IMR-90 (cell line): ENCODE data around the gene C5. TPM values are rescaled to one million over a fixed set of nuclear protein-coding genes. Genes with fewer than 3 reads are reported as not detected.
A peak's percentile ranks its signal among the peaks of the same experiment; 100 is the strongest.

ENCODE experiments used
- ATAC-seq: fragments of 200-7000 bp; cut with Tn5 transposase; 2 replicates; pipeline ENCODE4 v1.9.1; 2020; ENCODE audit warnings: low read depth, mild to moderate bottlenecking, moderate library complexity
- BruUV-seq: library from RNA; stranded (reverse); fragments of 400-500 nt; replicated peaks from 2 replicates; lab custom pipeline; 2021; lab: Mats Ljungman, UMichigan
- CTCF ChIA-PET: fragments of 300-600 bp; formaldehyde crosslinking; extraction: SDS; loops from one replicate; lab custom pipeline; 2021; ENCODE audit warnings: antibody characterized with exemption; lab: Yijun Ruan, JAX
- POLR2A ChIA-PET: fragments of 300-600 bp; sonication (Branson Sonifier 250); formaldehyde crosslinking; loops from one replicate; lab custom pipeline; 2022; ENCODE audit warnings: antibody characterized with exemption; ENCODE audit not compliant: unreplicated experiment; lab: Charles Lee
- DNase-seq: peaks from one replicate; pipeline ENCODE4 v3.0.0; 2013
- H2AFZ ChIP-seq: replicated peaks from 2 replicates; pipeline ENCODE3; 2013; ENCODE audit warnings: low read length, mild to moderate bottlenecking; ENCODE audit not compliant: poor library complexity
- H2AK5ac ChIP-seq: 2 replicates; pipeline ENCODE4 v1.6.1; 2013; ENCODE audit warnings: low read depth, low read length, inconsistent platforms
- H2AK9ac ChIP-seq: replicated peaks from 2 replicates; pipeline ENCODE3; 2013; ENCODE audit warnings: mild to moderate bottlenecking, low read depth, low read length, moderate library complexity; ENCODE audit not compliant: poor library complexity
- H2BK120ac ChIP-seq: 2 replicates; pipeline ENCODE4 v1.6.1; 2013; ENCODE audit warnings: low read depth, low read length, inconsistent platforms
- H2BK15ac ChIP-seq: 3 replicates; pipeline ENCODE4 v1.6.1; 2013; ENCODE audit warnings: low read depth, low read length, inconsistent platforms
- H2BK20ac ChIP-seq: 2 replicates; pipeline ENCODE4 v1.6.1; 2013; ENCODE audit warnings: low read depth, mild to moderate bottlenecking, inconsistent platforms, low read length, moderate library complexity
- H2BK5ac ChIP-seq: 2 replicates; pipeline ENCODE4 v1.6.1; 2013; ENCODE audit warnings: mild to moderate bottlenecking, low read depth, low read length, inconsistent platforms; ENCODE audit not compliant: poor library complexity, severe bottlenecking
- H3K14ac ChIP-seq: replicated peaks from 2 replicates; pipeline ENCODE4 v1.6.1; 2013; ENCODE audit warnings: low read depth, low read length, inconsistent platforms
- H3K18ac ChIP-seq: 2 replicates; pipeline ENCODE4 v1.6.1; 2013; ENCODE audit warnings: low read depth, low read length, control low read depth
- H3K23ac ChIP-seq: 2 replicates; pipeline ENCODE4 v1.6.1; 2013; ENCODE audit warnings: low read depth, low read length, inconsistent platforms
- H3K27ac ChIP-seq: 2 replicates; pipeline ENCODE4 v1.5.1; 2013; ENCODE audit warnings: mild to moderate bottlenecking, control low read depth, low read length; ENCODE audit not compliant: insufficient read depth
- H3K27me3 ChIP-seq: 2 replicates; pipeline ENCODE4 v1.6.1; 2013; ENCODE audit warnings: low read length; ENCODE audit not compliant: control insufficient read depth, insufficient read depth
- H3K36me3 ChIP-seq: 2 replicates; pipeline ENCODE4 v1.6.1; 2013; ENCODE audit warnings: low read length, mixed read lengths; ENCODE audit not compliant: control insufficient read depth, insufficient read depth
- H3K4ac ChIP-seq: 2 replicates; pipeline ENCODE4 v1.6.1; 2013; ENCODE audit warnings: low read depth, low read length, inconsistent platforms
- H3K4me1 ChIP-seq: 2 replicates; pipeline ENCODE4 v1.6.1; 2013; ENCODE audit warnings: low read length, mixed read lengths; ENCODE audit not compliant: control insufficient read depth, insufficient read depth
- H3K4me2 ChIP-seq: 2 replicates; pipeline ENCODE4 v1.6.1; 2013; ENCODE audit warnings: low read depth, mild to moderate bottlenecking, control low read depth, low read length, moderate library complexity
- H3K4me3 ChIP-seq: 2 replicates; pipeline ENCODE4 v1.5.1; 2013; ENCODE audit warnings: low read depth, mild to moderate bottlenecking, control low read depth, low read length, moderate library complexity; ENCODE audit not compliant: insufficient read depth
- H3K56ac ChIP-seq: 2 replicates; pipeline ENCODE4 v1.6.1; 2013; ENCODE audit warnings: low read length, inconsistent platforms; ENCODE audit not compliant: insufficient read depth; ENCODE audit errors: extremely low read depth
- H3K79me1 ChIP-seq, 2 experiments: 2 replicates each; pipeline ENCODE4 v1.6.1; 2013; ENCODE audit warnings: low read length in 2 of 2, inconsistent platforms in 1 of 2, low read depth in 1 of 2
- H3K9ac ChIP-seq: 2 replicates; pipeline ENCODE4 v1.6.1; 2013; ENCODE audit warnings: low read depth, low read length, control low read depth
- H3K9me1 ChIP-seq: 2 replicates; pipeline ENCODE4 v1.6.1; 2013; ENCODE audit warnings: low read length, inconsistent platforms; ENCODE audit not compliant: insufficient read depth
- H3K9me3 ChIP-seq: 2 replicates; pipeline ENCODE4 v1.6.1; 2013; ENCODE audit warnings: low read length; ENCODE audit not compliant: control insufficient read depth, insufficient read depth
- H4K20me1 ChIP-seq: 2 replicates; pipeline ENCODE4 v1.6.1; 2013; ENCODE audit warnings: low read length, inconsistent platforms; ENCODE audit not compliant: insufficient read depth
- H4K5ac ChIP-seq: 2 replicates; pipeline ENCODE4 v1.6.1; 2013; ENCODE audit warnings: mild to moderate bottlenecking, low read depth, low read length, control low read depth
- H4K8ac ChIP-seq, 2 experiments: 2 replicates each; pipeline ENCODE4 v1.6.1; 2013; ENCODE audit warnings: low read depth in 2 of 2, low read length in 2 of 2, control low read depth in 1 of 2, inconsistent platforms in 1 of 2
- H4K91ac ChIP-seq: 2 replicates; pipeline ENCODE4 v1.6.1; 2013; ENCODE audit warnings: low read depth, low read length, inconsistent platforms; ENCODE audit not compliant: insufficient read depth
- BHLHE40 ChIP-seq: fragments of 150-350 bp; IDR thresholded peaks from 2 replicates; pipeline ENCODE4 v1.6.1; 2016; ENCODE audit warnings: mild to moderate bottlenecking, low read depth, low read length
- CEBPB ChIP-seq: IDR thresholded peaks from 2 replicates; pipeline ENCODE4 v1.6.1; 2012; ENCODE audit warnings: low read depth, low read length, improper control_type of control experiment
- CHD1 ChIP-seq: IDR thresholded peaks from 2 replicates; pipeline ENCODE4 v1.6.1; 2012; ENCODE audit warnings: low read depth, low read length, improper control_type of control experiment
- FOS ChIP-seq: fragments of 150-350 bp; IDR thresholded peaks from 2 replicates; pipeline ENCODE4 v1.6.1; 2016; ENCODE audit warnings: low read depth, low read length
- MAFK ChIP-seq: IDR thresholded peaks from 2 replicates; pipeline ENCODE4 v1.6.1; 2012; ENCODE audit warnings: low read depth, low read length, improper control_type of control experiment
- MAZ ChIP-seq: IDR thresholded peaks from 2 replicates; pipeline ENCODE4 v1.6.1; 2012; ENCODE audit warnings: low read depth, mild to moderate bottlenecking, low read length, improper control_type of control experiment, moderate library complexity, borderline replicate concordance
- MXI1 ChIP-seq: IDR thresholded peaks from 2 replicates; pipeline ENCODE4 v1.6.1; 2012; ENCODE audit warnings: low read depth, mild to moderate bottlenecking, low read length, moderate library complexity, borderline replicate concordance
- NFE2L2 ChIP-seq: fragments of 150-350 bp; IDR thresholded peaks from 2 replicates; pipeline ENCODE4 v1.6.1; 2016; ENCODE audit warnings: low read depth, mild to moderate bottlenecking, low read length
- POLR2A ChIP-seq: IDR thresholded peaks from 2 replicates; pipeline ENCODE4 v1.6.1; 2012; ENCODE audit warnings: mild to moderate bottlenecking, low read depth, low read length
- RAD21 ChIP-seq: IDR thresholded peaks from 2 replicates; pipeline ENCODE4 v1.6.1; 2012; ENCODE audit warnings: low read length, improper control_type of control experiment
- RCOR1 ChIP-seq: IDR thresholded peaks from 2 replicates; pipeline ENCODE4 v1.6.1; 2012; ENCODE audit warnings: mild to moderate bottlenecking, low read length, improper control_type of control experiment; ENCODE audit not compliant: insufficient replicate concordance
- RFX5 ChIP-seq: IDR thresholded peaks from 2 replicates; pipeline ENCODE4 v1.8.0; 2012; ENCODE audit warnings: low read depth, mild to moderate bottlenecking, low read length, moderate library complexity
- SMC3 ChIP-seq: fragments of 150-350 bp; IDR thresholded peaks from 2 replicates; pipeline ENCODE4 v1.6.1; 2016; ENCODE audit warnings: low read depth, mild to moderate bottlenecking, antibody characterized with exemption, low read length, moderate library complexity
- USF2 ChIP-seq: fragments of 150-350 bp; IDR thresholded peaks from 2 replicates; pipeline ENCODE4 v1.6.1; 2017; ENCODE audit warnings: mild to moderate bottlenecking, antibody characterized with exemption, low read length, low read depth
- WGBS, 2 experiments: methylation state at CpG; one replicate each; pipeline versions ENCODE4 v1.1.5 to v1.1.7; 2013; ENCODE audit warnings: missing lambda C conversion rate in 2 of 2; ENCODE audit not compliant: insufficient read length in 1 of 2; ENCODE audit errors: extremely low coverage in 2 of 2; 5-methylcytosine and 5-hydroxymethylcytosine counted together
- dilution Hi-C: fragments of 300-500 bp; cut with HindIII; formaldehyde crosslinking; loops from one replicate; pipeline ENCODE4 v1.14.3; 2018; ENCODE audit warnings: low sequenced_read_pairs; ENCODE audit not compliant: unreplicated experiment
- in situ Hi-C: fragments of 300-500 bp; cut with MboI; formaldehyde crosslinking; loops from 3 replicates; pipeline ENCODE4 v1.14.3; 2019; ENCODE audit warnings: low sequenced_read_pairs, inconsistent platforms, mixed read lengths
- intact Hi-C: fragments of 100-400 bp; cut with micrococcal nuclease; formaldehyde crosslinking; loops from 2 replicates; pipeline ENCODE4 v1.10.0; 2022
- polyA plus RNA-seq, 3 experiments: library from polyadenylated mRNA; depleted of rRNA; stranded (reverse); fragments of >200 nt; gene quantifications; 2 replicates each; pipeline ENCODE4 v1.2.3, GENCODE V29; 2012; ENCODE audit warnings: low replicate concordance in 1 of 3
- total RNA-seq: library from RNA; depleted of rRNA; stranded (reverse); fragments of >200 nt; gene quantifications from 2 replicates; pipeline ENCODE4 v1.2.3, GENCODE V29; 2012

Gene C5
- total and polyA plus RNA-seq, 2 of the 4 experiments (the other 2 are of a cell fraction), result 1.5 to 2.3 TPM

GRCh38 chr9:120950421-120951388 is 99.4 kb downstream of the C5 start:
- peaks cover 4% of the 10 kb centered on the region for H3K4me1 ChIP-seq
- intact Hi-C loops (no loop called here), in situ Hi-C loops (no loop called here), dilution Hi-C loops (no loop called here)
- no peak overlapping the region for H2AK5ac ChIP-seq
- H4K91ac ChIP-seq, result no peak overlapping the region
- H4K20me1 ChIP-seq, result no peaks in the 10 kb centered on the region
- WGBS, 2 experiments, result 67% methylated on average over 2 of the region's 8 CpGs; no CpG with 5 or more reads in 1 of the 2 experiments
- no peak overlapping the region for H2AFZ ChIP-seq
- no peak overlapping the region for H2BK120ac ChIP-seq
- H3K27ac ChIP-seq, result no peak overlapping the region
- no peak overlapping the region for H3K9ac ChIP-seq
- no peak overlapping the region for H3K4me3 ChIP-seq
- no peaks in the 10 kb centered on the region for H3K36me3 ChIP-seq
- H3K4me2 ChIP-seq, result no peak overlapping the region
- H3K4ac ChIP-seq, result no peak overlapping the region
- H3K79me1 ChIP-seq, result no peaks in the 10 kb centered on the region
- no peaks in the 10 kb centered on the region for H3K27me3 ChIP-seq
- TF ChIP-seq NFE2L2, result no peak
- TF ChIP-seq FOS, result no peak
- TF ChIP-seq MAZ, result no peak
- no peak for TF ChIP-seq CEBPB
- TF ChIP-seq CHD1, result no peak
- no peak for TF ChIP-seq USF2
- no peak for TF ChIP-seq RCOR1
- TF ChIP-seq POLR2A, result no peak
- TF ChIP-seq RFX5, result no peak
- TF ChIP-seq RAD21, result no peak
- no peak for TF ChIP-seq MXI1
- no peak for TF ChIP-seq BHLHE40
- no peak for TF ChIP-seq SMC3
- TF ChIP-seq MAFK, result no peak
- H3K9me1 ChIP-seq, result peaks cover 4% of the 10 kb centered on the region; the same call in 1 of the 2 replicates
- DNase-seq, result no peak
- no peak overlapping the region for H2AK9ac ChIP-seq
- H2BK20ac ChIP-seq, result no peak overlapping the region
- H2BK15ac ChIP-seq, result no peak overlapping the region
- H4K5ac ChIP-seq, result peak overlapping the region; percentile 42
- no peak overlapping the region for H3K56ac ChIP-seq
- CTCF ChIA-PET, result interaction anchor here (1.0 kb wide), 1 partner anchor 30 kb away, joined by 3 read pairs; no protein-coding TSS in a partner anchor
- POLR2A ChIA-PET, result no interaction called here
- no peaks in the 10 kb centered on the region for H3K9me3 ChIP-seq
- H3K18ac ChIP-seq, result no peak overlapping the region
- no peak overlapping the region for H3K14ac ChIP-seq
- no peak overlapping the region for H3K23ac ChIP-seq
- H4K8ac ChIP-seq, result peak overlapping the region in 1 of 2 experiments; percentile 7; a peak in 1 of 4 replicates
- BruUV-seq, result no TSS peak
- H2BK5ac ChIP-seq, result no peak overlapping the region
- peak; percentile 21; the same call in 1 of the 2 replicates for ATAC-seq
